Body of pancreas (tissue), 4 donors: Measurements from ENCODE around the gene ZNF766. TPM values are rescaled to one million over a fixed set of nuclear protein-coding genes. Genes with fewer than 3 reads are reported as not detected.

Experiments used
- ATAC-seq: fragments of 150-250 bp; one replicate; pipeline ENCODE4 v1.9.1; 2016
- DNase-seq, 4 donors: peaks; one replicate each; pipeline ENCODE4 v3.0.0-alpha.2; 2019
- H3K27ac ChIP-seq, 4 donors: fragments of 200-600 bp; sonication (generic); 1 replicate in 3 of 4; 2 replicates in 1 of 4; pipeline versions ENCODE4 v1.5.1 to v1.6.1; 2016 to 2019; ENCODE audit warnings: mild to moderate bottlenecking in 1 of 4, mixed read lengths in 1 of 4, moderate library complexity in 1 of 4
- H3K27me3 ChIP-seq, 2 donors: fragments of 200-600 bp; sonication (generic); one replicate each; pipeline ENCODE4 v1.6.0; 2016; ENCODE audit warnings: mild to moderate bottlenecking in 1 of 2
- H3K36me3 ChIP-seq, 2 donors: fragments of 200-600 bp; sonication (generic); replicated peaks in 1 of 2; 2 replicates each; pipeline ENCODE4 v1.5.1; 2016; ENCODE audit warnings: low read depth in 2 of 2; ENCODE audit not compliant: insufficient read depth in 1 of 2
- H3K4me1 ChIP-seq: fragments of 200-600 bp; sonication (generic); one replicate; pipeline ENCODE4 v1.6.0; 2016
- H3K4me3 ChIP-seq, 2 donors: fragments of 200-600 bp; sonication (generic); 1 replicate in 1 of 2; 2 replicates in 1 of 2; pipeline ENCODE4 v1.5.1; 2016 to 2019
- H3K9me3 ChIP-seq, 3 donors: fragments of 200-600 bp; sonication (generic); 1 replicate in 2 of 3; 2 replicates in 1 of 3; pipeline ENCODE4 v1.5.1; 2016
- POLR2A ChIP-seq, 3 donors: fragments of 450-650 bp; IDR thresholded peaks; one replicate each; pipeline ENCODE4 v1.6.1; 2016; ENCODE audit warnings: antibody characterized with exemption in 3 of 3, mild to moderate bottlenecking in 2 of 3
- WGBS, 2 donors: methylation state at CpG; one replicate each; pipeline ENCODE4 v1.1.5; 2017; 5-methylcytosine and 5-hydroxymethylcytosine counted together
- intact Hi-C: fragments of 100-400 bp; cut with DNase I; formaldehyde crosslinking; loops from one replicate; pipeline ENCODE4 v1.15.1; 2023
- total RNA-seq, 2 donors: library from RNA; depleted of rRNA; stranded (reverse); fragments of >200 nt; gene quantifications; one replicate each; pipeline ENCODE4 v1.1.0, GENCODE V29; 2016
- TF ChIP-seq, protein P1 (sequence below), 7 experiments: fragments of 450-650 bp in 4 of 7; fragments of 200-600 bp in 3 of 7; sonication (generic) in 3 of 7; IDR thresholded peaks; one replicate each; pipeline ENCODE4 v1.5.1; 2016 to 2019; ENCODE audit warnings: antibody characterized with exemption in 7 of 7

The ZNF766 gene
- total RNA-seq, 2 donors from 2014 or later = 2.0 to 4.9 TPM

GRCh38 chr19:52270266-52270885 is 989 bp downstream of the ZNF766 start:
- TF ChIP-seq, protein P1, sequence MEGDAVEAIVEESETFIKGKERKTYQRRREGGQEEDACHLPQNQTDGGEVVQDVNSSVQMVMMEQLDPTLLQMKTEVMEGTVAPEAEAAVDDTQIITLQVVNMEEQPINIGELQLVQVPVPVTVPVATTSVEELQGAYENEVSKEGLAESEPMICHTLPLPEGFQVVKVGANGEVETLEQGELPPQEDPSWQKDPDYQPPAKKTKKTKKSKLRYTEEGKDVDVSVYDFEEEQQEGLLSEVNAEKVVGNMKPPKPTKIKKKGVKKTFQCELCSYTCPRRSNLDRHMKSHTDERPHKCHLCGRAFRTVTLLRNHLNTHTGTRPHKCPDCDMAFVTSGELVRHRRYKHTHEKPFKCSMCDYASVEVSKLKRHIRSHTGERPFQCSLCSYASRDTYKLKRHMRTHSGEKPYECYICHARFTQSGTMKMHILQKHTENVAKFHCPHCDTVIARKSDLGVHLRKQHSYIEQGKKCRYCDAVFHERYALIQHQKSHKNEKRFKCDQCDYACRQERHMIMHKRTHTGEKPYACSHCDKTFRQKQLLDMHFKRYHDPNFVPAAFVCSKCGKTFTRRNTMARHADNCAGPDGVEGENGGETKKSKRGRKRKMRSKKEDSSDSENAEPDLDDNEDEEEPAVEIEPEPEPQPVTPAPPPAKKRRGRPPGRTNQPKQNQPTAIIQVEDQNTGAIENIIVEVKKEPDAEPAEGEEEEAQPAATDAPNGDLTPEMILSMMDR (IDR thresholded peaks at IDR 0.05) = no peak
- no peak for TF ChIP-seq POLR2A (IDR thresholded peaks at IDR 0.05)
- Histone ChIP-seq H3K27ac (peak overlapping the region; percentile 83 to 97 (median 92)), H3K27me3 (no peaks in the 10 kb centered on the region), H3K4me1 (peaks cover 18% of the 10 kb centered on the region), H3K9me3 (no peaks in the 10 kb centered on the region), H3K36me3 (no peaks in the 10 kb centered on the region), H3K4me3 (peak overlapping the region; percentile 76 to 81)
- ATAC-seq = no peak
- peak in 2 of 4 donors; percentile 3 to 12 for DNase-seq
- intact Hi-C loops = no loop called here
- WGBS, 2 donors = 6 to 11% methylated on average over 11 of the region's 11 CpGs

DNA sequence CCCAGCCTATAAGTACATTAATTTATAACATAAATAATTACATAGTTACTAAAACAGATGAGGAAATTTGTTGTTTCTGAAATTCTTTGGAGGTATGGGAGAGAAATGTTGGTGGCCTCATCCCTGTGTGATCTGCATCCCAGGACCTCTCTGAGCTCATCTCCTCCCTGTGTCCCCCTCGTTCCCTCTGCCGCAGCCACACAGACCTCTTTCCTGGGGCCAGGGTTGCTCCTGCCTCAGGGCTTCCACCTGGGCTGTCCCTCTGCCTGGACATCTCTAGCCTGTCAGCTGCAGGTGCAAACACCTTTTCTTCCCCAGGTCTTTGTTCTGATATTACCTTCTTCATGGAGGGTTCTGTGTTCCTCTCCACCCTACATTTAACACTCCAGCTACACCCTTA is 3.9 kb downstream of the ZNF766 start:
- H3K4me1 ChIP-seq = peaks cover 18% of the 10 kb centered on the region
- TF ChIP-seq, protein P1 (IDR thresholded peaks at IDR 0.05) = no peak
- TF ChIP-seq POLR2A (IDR thresholded peaks at IDR 0.05) = no peak
- no peaks in the 10 kb centered on the region for H3K9me3 ChIP-seq
- no peaks in the 10 kb centered on the region for H3K36me3 ChIP-seq
- intact Hi-C loops = no loop called here
- no peak for DNase-seq
- WGBS, 2 donors = 93 to 100% methylated on average over 2 of the region's 2 CpGs
- H3K27ac ChIP-seq = no peak overlapping the region
- no peak overlapping the region for H3K4me3 ChIP-seq
- no peaks in the 10 kb centered on the region for H3K27me3 ChIP-seq
- ATAC-seq = no peak

DNA sequence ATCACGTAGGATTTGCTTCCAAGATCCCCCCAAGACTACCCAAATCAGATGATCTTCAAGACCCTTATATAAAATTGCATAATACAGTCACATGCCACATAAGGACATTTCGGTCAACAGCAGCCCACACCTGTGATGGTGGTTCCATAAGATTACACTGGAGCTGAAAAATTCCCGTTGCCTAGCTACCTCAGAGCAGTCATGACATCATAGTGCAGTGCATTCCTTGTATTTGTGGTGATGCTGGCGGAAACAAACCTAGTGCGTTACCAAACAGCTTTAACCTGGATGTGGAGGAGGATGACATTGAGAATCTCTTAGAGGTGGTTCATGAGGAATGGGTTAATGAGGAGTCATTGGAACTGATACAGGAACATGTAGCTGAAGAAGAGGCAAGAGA is 4.8 kb downstream of the ZNF766 start:
- Histone ChIP-seq H3K4me3 (no peak overlapping the region), H3K27ac (no peak overlapping the region), H3K27me3 (no peaks in the 10 kb centered on the region), H3K4me1 (peaks cover 14% of the 10 kb centered on the region), H3K9me3 (no peaks in the 10 kb centered on the region), H3K36me3 (no peaks in the 10 kb centered on the region)
- ATAC-seq (no peak), DNase-seq (no peak)
- no peak for TF ChIP-seq POLR2A (IDR thresholded peaks at IDR 0.05)
- TF ChIP-seq, protein P1 (IDR thresholded peaks at IDR 0.05) = no peak
- intact Hi-C loops = no loop called here
- 79 to 91% methylated on average over 5 of the region's 5 CpGs for WGBS, 2 donors

DNA sequence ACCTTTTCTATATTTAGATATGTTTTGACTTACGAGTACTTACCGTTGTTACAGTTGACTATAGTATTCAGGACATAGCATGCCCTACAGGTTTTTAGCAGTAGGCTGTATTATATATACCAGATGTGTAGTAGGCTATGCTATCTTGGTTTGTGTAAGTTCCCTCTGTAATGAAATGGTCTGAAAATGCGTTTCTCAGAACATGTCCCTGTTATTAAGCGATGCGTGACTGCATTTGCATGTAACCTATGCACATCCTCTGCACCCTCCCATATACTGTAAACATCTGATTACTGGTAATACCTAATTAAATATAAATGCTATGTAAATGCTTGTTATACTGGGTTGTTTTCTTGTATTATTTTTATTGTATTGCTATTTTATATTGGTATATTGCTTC is 6.6 kb downstream of the ZNF766 start:
- WGBS, 2 donors = 91 to 95% methylated on average over 5 of the region's 5 CpGs
- peaks cover 6% of the 10 kb centered on the region for H3K4me1 ChIP-seq
- ATAC-seq (no peak), DNase-seq (no peak)
- H3K9me3 ChIP-seq = no peaks in the 10 kb centered on the region
- intact Hi-C loops = no loop called here
- H3K27me3 ChIP-seq = no peaks in the 10 kb centered on the region
- H3K27ac ChIP-seq = no peak overlapping the region
- TF ChIP-seq, protein P1 (IDR thresholded peaks at IDR 0.05) = no peak
- no peaks in the 10 kb centered on the region for H3K36me3 ChIP-seq
- no peak overlapping the region for H3K4me3 ChIP-seq

- 87 to 90% methylated on average over 6 of the region's 6 CpGs for WGBS, 2 donors
- no peak for ATAC-seq
These were observed 8.1 kb downstream of the ZNF766 start for GRCh38 chr19:52277471-52277870.

More at GRCh38 chr19:52277471-52277870, 8.1 kb downstream of the ZNF766 start:
- H3K27ac ChIP-seq = no peak overlapping the region
- H3K27me3 ChIP-seq = no peaks in the 10 kb centered on the region
- no peaks in the 10 kb centered on the region for H3K36me3 ChIP-seq
- intact Hi-C loops = no loop called here
- H3K4me3 ChIP-seq = no peak overlapping the region
- no peak for DNase-seq
- no peak for TF ChIP-seq POLR2A (IDR thresholded peaks at IDR 0.05)
- TF ChIP-seq, protein P1 (IDR thresholded peaks at IDR 0.05) = no peak
- no peaks in the 10 kb centered on the region for H3K4me1 ChIP-seq
- H3K9me3 ChIP-seq = no peaks in the 10 kb centered on the region
